Endometrium (tissue), 2 donors: ENCODE measurements around the gene MAP10.

ENCODE experiments used
- FAIRE-seq: peaks from 2 replicates; lab custom pipeline; 2012; peaks lifted over from hg19 to GRCh38; lab: Jason Lieb, UNC
- donor health status: control.
- donor health status: control.

Gene MAP10

GRCh38 chr1:232854798-232855159 is 49.6 kb downstream of the MAP10 start:
- no peak for FAIRE-seq

- no peak for FAIRE-seq
Measured at GRCh38 chr1:232856541-232856940, 51.3 kb downstream of the MAP10 start.
